Stimulated activated naive CD4-positive, alpha-beta T cell treated with Interleukin-2 at 50 U/mL for 16 hours (primary cell): ENCODE results near the gene CHD3.
A peak's percentile ranks its signal among the peaks of the same experiment; 100 is the strongest.
"Not testable (repeated sequence)": the region's sequence is repeated elsewhere in the genome, so short reads cannot be mapped to it uniquely, and the experiment has no call there.

ENCODE experiments used
- DNase-seq: peaks from one replicate; lab custom pipeline; 2025; lab: John Stamatoyannopoulos, UW

CHD3 gene

DNA sequence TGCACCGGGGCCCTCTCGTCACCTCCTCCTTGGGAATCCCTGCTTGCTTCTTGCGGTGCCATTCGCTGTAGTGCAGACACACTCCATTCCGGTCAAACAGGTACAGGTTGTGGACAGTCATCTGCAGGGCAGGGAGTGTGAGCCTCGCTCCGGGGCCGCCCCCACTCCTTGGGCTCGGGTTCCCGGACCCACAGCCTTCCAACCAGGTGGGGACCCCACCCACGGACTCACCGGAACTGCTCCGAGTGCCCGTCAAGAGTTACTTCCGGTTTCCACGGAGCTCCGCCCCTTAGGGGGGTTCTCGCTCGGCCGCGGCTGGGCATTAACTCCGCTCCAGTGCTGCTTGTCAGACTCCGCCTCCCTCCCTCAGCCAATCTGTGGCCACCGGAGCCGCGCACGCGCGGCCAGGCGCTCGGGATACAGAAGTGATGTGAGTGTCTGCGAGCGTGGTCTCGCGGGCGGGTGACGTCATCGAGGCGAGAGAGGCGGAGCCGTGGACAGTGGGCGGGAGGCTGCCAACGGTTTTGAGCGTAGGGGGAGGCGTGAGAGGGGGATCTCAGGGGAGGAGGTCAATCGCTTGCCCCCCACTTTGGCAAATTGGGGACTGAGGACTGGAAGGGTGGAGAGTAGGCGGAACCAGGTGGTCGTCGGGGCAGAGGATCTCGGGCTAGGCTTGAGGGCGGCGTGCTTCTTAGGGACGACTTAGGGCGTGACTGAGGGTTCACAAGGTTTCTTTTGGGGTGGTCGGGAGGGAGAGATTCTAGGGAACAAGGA, 43.3 kb downstream of the CHD3 start, which contains the start of the genes CNTROB and TRAPPC1:
Gene CNTROB (plus strand): TSS at position 498 of the 774 bp plus-strand sequence. CDS start 874 bp downstream, outside the sequence.
Gene TRAPPC1 (minus strand): TSS at position 238 of the 774 bp plus-strand sequence. CDS start 117 bp downstream, at position 121.
- peak; percentile 99 for DNase-seq

DNA sequence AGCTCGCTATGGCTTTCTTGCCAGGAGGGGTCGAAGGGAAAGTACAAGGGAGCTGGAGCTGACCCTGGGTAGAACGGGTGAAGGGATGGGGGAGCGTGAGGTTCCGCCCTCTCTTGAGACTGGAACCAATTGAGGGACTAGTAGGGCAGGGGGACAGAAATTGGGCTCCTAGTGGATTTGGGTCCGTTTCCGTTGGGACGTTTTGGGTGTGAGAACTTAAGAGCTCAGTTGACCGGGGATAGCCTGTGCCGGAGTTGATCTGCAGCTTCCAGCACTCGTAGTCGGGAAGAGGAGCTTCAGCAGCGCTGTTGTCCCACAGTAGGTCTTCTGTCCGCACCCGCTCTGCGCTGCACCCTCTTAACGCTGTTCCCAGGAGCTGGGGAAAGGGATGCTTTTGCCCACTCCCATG, 43.9 kb downstream of the CHD3 start:
- DNase-seq = peak; percentile 31

DNA sequence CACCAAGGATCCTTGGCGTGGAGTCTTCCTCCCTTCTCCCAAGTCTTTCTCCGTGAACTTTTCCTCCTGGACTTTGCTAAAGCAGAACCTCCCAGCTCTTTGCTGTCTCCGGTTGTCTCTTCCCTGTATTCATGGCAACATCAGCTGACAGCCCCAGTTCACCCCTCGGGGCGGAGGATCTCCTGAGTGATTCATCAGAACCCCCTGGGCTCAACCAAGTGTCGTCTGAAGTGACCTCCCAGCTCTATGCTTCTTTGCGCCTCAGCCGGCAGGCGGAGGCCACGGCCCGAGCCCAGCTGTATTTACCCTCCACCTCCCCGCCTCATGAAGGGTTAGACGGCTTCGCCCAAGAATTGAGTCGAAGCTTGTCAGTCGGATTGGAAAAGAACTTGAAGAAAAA, 44.4 kb downstream of the CHD3 start:
- no peak for DNase-seq

DNA sequence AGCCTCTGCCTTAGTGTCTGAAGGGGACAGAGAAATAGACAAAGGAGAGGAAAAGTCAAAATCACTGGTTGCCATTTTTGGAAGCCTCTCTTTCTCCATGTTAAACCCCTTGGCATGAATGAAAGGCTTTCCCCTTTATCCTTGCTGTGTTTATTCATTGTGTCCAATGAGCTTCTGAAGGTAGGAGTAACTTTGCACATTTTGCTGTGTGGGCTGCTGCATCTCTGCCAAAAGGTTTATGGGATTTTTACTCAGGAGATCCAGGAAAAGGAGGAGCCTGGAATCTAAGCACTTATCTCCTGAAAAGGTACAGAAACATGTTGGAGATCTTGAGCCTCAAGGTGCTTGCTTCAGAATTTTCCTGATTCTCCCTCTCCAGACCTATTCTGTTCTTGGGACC, 47.3 kb downstream of the CHD3 start:
- DNase-seq = no peak

DNA sequence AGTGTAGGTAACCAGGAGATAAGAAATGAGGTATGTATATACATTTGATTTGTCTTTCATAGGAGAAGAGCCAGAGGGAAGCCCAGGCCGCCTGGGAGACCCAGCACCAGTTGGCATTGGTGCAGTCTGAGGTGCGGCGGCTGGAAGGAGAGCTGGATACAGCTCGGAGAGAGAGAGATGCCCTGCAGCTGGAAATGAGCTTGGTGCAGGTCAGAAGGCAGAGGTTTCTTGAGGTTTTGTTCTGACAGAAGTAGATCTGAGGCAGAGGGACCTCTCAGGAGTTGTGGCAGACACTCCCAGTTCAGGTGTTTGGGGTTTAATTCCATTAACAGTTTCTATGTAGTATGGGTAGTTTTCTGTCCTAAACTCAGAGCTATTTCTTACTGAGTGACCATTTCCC, 51.4 kb downstream of the CHD3 start:
- no peak for DNase-seq

DNA sequence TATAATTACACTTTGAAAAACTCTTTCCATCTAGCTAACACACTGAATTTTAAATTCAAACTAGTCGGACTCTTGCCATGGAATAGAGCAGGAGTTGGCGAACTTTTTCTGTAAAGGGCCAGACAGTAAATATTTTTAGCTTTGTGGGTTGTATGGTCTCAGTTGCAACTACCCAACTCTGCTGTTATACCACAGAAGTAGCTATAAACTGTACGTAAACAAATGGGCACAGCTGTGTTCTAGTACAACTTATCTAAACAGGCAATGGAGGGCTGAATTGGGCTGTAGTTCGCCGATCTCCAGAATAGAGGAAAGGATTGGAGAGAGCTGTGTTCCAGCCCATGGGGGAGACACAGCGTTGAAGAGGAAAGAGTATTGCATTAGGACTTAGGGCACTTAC, 52.2 kb downstream of the CHD3 start:
- no peak for DNase-seq

DNA sequence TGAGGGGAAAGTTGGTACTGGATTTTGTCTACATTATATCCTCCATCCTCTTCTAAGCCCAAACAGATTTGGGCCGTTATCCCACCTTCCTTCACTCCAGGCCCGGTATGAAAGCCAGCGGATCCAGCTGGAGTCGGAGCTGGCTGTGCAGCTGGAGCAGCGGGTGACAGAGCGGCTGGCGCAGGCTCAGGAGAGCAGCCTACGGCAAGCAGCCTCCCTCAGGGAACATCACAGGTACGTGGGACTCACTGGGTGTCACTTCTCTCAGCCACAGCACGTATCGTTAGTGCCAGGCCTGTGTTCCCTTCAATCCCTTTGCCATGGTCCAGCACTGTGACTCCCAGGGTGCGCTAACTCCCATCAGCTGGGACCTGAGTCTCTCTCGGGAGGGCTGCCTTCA, 54.7 kb downstream of the CHD3 start:
- no peak for DNase-seq

DNA sequence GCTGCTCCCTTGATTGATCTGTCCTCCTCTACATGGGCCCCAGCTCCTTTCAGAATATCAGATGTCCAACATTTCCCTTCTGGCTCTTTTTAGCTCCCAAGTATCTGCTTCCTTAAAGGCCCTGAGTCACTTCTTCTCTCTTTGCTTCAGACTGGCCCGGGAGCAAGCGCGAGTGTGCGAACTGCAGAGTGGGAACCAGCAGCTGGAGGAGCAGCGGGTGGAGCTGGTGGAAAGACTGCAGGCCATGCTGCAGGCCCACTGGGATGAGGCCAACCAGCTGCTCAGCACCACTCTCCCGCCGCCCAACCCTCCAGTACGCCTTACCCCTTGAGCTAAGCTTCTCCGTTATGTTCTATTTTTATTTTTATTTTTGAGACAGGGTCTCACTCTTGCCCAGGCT, 55.7 kb downstream of the CHD3 start:
- no peak for DNase-seq

DNA sequence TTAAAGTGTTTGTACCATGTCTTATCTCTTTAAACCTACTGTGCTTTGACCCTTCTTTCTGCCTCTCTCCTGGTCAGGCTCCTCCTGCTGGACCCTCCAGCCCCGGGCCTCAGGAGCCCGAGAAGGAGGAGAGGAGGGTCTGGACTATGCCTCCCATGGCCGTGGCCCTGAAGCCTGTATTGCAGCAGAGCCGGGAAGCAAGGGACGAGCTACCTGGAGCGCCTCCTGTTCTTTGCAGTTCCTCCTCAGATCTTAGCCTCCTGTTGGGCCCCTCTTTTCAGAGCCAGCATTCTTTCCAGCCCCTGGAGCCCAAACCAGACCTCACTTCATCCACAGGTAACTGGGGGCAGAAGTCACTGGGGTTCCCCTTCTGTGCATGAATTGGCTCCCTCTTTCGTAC, 57.1 kb downstream of the CHD3 start:
- DNase-seq = no peak

DNA sequence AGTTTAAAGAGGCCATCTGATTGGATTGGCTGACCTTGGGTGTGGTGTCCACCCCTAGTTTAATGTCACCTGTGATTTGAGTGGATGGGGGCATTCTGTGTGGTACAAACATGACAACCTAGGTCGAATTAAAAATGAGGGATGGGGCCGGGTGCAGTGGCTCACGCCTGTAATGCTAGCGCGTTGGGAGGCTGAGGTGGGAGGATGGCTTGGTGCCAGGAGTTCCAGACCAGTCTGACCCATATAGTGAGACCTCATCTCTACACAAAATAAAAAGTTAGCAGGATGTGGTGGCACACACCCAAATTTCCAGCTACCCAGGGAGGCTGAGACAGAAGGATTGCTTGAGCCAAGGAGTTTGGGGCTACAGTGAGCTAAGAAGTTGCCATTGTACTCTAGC, 57.9 kb downstream of the CHD3 start:
- DNase-seq = no peak

DNA sequence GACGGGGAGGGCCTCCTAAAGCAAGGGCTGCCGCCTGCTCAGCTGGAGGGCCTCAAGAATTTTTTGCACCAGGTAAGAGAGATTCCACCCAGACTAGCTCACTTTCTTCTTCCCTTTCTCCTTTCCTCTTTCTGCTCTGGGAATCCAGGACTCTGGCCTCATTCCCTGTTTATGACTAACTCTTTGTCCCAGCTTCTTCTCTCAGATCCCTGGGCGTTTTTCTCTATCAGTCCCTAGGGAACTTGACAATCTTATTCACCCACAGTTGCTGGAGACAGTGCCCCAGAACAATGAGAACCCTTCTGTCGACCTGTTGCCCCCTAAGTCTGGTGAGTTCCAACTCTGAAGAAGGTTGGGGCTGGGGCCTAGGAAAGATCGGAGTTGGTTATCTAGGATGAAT, 59.1 kb downstream of the CHD3 start:
- DNase-seq = no peak

DNA sequence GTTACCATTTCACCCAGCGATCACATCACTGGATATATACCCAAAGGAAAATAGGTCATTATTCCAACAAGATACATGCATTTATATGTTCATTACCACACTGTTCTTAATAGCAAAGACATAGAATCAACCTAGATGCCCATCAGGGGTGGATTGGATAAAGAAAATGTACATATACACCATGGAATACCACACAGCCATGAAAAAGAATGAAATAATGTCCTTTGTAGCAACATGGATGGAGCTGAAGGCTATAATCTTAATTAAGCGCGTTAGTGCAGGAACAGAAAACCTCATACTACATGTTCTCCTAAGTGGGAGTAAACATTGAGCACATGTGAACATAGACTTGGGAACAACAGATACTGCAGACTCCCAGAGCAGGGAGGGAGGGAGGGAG, 62.0 kb downstream of the CHD3 start:
- DNase-seq = no peak

DNA sequence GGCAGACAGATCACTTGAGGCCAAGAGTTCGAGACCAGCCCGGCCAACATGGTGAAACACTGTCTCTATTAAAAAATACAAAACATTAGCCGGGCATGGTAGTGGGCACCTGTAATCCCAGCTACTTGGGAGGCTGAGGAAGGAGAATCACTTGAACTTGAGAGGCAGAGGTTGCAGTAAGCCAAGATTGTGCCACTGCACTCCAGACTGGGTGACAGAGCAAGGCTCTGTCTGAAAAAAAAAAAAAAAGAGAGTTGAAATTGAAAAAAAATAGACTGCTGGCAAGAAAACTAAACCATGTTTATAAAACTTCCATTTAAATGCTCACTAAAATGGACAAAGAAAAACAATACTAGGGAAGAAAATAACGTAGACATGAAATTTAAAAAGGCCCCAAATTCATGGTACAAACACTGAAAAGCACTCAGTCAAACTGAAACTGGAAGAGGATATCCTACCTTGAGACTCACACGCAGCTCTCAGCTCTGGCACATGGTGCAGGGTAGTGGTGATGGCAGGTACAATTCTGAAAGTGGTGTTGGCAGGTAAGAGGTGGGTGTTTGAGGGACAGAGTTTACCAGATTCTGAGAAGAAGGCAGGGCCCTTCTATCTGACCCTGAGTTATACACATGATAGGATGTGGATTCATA, 62.7 kb downstream of the CHD3 start:
- peak; percentile 28 for DNase-seq

DNA sequence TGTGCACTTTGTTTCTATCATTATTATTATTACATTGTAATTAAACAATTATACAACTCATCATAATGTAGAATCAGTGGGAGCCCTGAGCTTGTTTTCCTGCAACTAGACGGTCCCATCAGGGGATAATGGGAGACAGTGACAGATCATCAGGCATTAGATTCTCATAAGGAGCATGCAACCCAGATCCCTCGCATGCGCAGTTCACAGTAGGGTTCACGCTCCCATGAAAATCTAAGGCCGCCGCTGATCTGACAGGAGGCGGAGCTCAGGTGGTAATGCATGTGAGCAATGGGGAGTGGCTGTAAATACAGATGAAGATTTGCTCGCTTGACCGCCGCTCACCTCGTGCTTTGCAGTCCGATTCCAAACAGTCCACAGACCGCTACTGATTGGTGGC, 64.7 kb downstream of the CHD3 start:
- DNase-seq = not testable (repeated sequence)

DNA sequence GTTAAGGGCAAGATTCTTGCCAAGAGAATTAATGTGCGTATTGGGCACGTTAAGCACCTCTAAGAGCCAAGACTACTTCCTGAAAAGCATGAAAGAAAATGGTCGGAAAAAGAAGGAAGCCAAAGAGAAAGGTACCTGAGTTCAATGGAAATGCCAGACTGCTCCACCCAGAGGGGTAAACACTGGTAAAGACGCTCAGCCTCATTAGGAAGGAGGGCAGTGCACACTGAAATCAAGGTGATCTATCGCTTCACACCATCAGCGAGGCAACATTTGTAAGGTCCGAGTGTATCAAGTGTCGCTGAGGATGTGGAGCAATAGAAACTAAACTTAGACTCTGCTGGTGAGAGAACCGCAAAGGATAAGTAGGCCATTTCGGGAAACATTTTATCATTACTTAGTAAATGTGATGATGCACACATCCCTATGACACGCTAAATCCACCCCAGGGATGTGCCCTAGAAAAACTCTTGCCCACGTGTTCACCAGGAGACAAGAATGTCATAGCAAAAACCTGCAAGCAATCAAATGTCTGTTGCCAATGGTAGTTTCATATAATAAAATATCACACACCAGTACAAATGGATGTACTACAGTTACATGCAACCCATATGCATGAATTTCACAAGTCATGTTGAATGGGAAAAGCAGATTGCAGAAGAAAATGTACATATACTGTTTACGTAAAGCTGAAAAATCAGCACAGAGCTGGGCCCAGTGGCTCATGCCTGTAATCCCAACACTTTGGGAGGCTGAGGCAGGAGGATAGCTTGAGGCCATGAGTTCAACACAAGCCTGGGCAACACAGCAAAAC, 67.0 kb downstream of the CHD3 start:
- no peak for DNase-seq

DNA sequence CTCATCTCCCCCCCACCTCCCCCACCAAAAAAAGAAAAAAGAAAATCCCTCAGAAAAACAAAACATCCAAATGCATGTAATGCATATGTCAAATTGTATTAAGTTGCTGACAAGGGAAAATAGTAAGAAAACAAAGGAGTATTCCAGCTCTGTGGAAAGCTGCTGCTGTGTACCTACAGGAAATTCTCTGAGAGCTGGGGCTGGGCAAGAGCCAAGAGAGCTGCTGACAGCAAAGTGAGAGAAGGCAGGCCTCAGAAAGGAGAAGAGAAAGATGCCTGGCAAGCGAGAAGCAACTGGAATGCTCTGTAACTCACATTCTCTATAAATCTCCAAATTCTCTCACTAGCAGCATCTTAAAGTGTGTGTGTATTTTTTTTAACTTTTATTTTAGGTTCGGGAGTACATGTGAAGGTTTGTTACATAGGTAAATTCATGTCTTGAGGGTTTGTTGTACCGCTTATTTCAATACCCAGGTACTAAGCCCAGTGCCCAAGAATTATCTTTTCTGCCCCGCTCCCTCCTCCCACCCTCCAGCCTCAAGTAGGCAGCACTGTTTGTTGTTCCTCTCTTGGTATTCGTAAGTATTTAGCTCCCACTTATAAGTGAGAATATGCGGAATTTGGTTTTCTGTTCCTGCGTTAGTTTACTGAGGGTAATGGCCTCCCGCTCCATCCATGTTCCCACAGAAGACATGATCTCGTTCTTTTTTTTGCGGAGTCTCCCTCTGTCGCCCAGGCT, 67.8 kb downstream of the CHD3 start:
- DNase-seq = no peak

DNA sequence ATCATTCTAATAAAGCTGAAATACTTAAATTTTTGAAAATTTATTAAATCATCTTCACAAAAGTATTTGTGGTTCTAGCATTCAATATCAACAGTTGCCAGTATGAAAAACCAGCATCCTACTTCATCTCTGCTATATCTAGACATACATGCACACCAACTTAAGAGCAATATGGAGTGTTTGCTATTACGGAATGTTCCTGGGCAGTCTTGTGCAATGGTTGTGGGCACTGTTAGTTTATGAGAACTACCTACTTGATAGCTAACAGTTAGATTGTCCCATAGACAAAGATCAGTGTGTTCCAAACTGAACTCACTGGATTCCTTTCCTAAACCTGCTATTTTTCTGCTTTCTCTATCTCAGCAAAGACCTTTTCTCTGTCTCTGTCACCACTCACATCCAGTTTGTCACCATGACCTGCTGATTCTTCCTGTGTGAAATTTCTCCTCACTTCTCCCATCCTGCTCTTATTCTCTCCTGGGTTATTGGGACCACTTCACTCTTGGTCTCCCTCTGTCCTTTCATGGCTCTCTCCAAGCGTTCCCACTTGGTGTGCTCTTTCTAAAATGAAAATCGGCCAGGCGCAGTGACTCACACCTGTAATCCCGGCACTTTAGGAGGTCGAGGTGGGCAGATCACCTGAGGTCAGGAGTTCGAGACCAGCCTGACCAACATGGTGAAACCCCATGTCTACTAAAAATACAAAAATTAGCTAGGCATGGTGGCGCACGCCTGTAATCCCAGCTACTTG, 71.1 kb downstream of the CHD3 start:
- no peak for DNase-seq

DNA sequence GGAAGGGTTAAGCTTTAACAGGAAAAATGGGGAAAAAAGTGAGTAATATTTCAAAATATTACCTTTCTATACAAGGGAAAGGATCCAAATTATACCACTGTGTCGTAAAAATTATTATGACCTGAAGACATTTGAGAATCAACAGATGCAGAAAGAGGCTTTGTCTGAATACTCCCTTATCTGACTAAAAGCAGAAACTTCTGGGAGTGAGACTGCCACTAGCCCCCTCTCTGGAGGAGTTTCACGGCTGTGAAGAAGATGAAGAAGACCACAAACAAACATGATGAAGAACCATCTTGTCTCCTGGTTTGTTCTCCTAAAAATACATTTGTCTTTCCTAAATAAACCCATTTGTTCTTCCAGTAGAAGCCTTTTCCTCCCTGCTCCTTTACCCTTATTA, 72.8 kb downstream of the CHD3 start:
- no peak for DNase-seq
